KG1 (cell line): Measurements from ENCODE around the gene OS9.

Experiments used
- DNase-seq: peaks from one replicate; lab custom pipeline; 2025; lab: John Stamatoyannopoulos, UW

Gene OS9

DNA sequence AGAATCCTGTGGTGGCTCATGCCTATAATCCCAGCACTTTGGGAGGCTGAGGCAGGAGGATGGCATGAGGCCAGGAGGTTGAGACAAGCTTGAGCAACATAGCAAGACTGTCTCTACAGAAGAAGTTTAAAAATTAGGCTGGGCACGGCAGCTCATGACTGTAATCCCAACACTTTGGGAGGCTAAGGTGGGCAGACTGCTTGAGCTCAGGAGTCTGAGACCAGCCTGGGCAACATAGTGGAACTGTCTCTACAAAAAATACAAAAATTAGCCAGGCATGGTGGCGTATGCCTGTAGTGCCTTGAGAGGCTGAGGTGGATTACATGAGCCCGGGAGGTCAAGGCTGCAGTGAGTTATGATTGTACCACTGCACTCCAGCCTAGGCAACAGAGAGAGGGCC lies 73.9 kb downstream of the OS9 start:
- no peak for DNase-seq

DNA sequence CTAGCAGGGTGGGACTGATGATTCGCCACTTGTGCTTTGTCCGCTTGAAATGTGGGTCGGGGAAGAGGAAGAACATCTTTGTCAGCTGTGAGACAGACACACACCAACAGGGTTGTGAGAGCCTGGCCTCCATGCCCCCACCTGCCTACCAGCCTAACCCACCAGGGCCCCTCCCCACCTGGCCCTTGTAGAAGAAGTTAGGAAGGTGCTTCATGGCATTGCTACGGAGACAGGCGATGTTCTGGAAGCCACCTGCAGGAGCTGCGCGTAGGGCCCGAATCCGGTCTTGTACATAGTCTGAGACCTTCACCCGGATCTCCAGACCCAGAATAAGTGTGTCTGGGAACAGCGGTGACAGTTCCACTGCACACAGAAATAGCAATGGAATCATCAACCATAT lies 75.7 kb downstream of the OS9 start:
- no peak for DNase-seq

DNA sequence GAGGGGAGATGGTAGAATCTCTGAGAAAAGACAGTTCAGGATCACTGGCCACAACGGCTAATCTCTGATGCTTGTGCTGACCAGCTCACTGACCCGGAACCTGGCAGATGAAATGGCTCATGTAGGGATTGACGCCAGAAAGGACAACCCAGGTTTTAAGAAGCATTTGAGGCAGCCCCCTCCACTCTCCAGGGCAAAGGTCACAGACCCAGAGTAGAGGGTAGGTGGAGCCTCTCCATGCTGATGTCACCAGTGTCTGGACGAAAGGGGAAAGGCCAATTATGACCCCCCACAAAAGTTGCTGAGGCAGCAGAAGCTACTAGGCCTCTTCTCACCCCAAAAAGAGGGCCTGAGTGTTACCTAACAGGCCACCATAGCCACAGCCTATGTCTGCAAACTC lies 76.8 kb downstream of the OS9 start:
- no peak for DNase-seq
